Adrenal gland (tissue), 12 donors: Measurements from ENCODE around the gene AMBP. TPM values are rescaled to one million over a fixed set of nuclear protein-coding genes. Genes with fewer than 3 reads are reported as not detected.

Source experiments
- DNase-seq, 7 donors: peaks; one replicate each; pipeline ENCODE4 v3.0.0-alpha.2; 2019 to 2020
- H3K27ac ChIP-seq, 5 donors: fragments of 200-600 bp; sonication (generic) in 4 of 5; 1 replicate in 3 of 5; 2 replicates in 2 of 5; pipeline versions ENCODE4 v1.5.1 to v1.8.0; 2016 to 2020; ENCODE audit warnings: mild to moderate bottlenecking in 1 of 5
- H3K27me3 ChIP-seq: fragments of 200-600 bp; 2 replicates; pipeline ENCODE4 v1.8.0; 2021
- H3K36me3 ChIP-seq, 2 donors: fragments of 200-600 bp; replicated peaks in 1 of 2; 1 replicate in 1 of 2; 2 replicates in 1 of 2; pipeline versions ENCODE4 v1.5.1 to v1.8.0; 2018 to 2022
- H3K4me1 ChIP-seq, 2 donors: fragments of 200-600 bp; replicated peaks in 1 of 2; 1 replicate in 1 of 2; 2 replicates in 1 of 2; pipeline versions ENCODE4 v1.5.1 to v1.8.0; 2018 to 2021
- H3K4me3 ChIP-seq, 4 donors: fragments of 200-600 bp; sonication (generic) in 3 of 4; one replicate each; pipeline ENCODE4 v1.5.1; 2016 to 2018
- H3K9me3 ChIP-seq, 3 donors: fragments of 200-600 bp; sonication (generic) in 1 of 3; replicated peaks in 1 of 3; 1 replicate in 2 of 3; 2 replicates in 1 of 3; pipeline versions ENCODE4 v1.5.1 to v1.8.0; 2016 to 2021
- POLR2A ChIP-seq, 2 donors: fragments of 450-650 bp; IDR thresholded peaks; one replicate each; pipeline ENCODE4 v1.6.1; 2017; ENCODE audit warnings: antibody characterized with exemption in 2 of 2, mild to moderate bottlenecking in 2 of 2, moderate library complexity in 1 of 2
- WGBS, 4 donors: extraction: QIAGEN DNeasy Blood & Tissue Kit in 2 of 4; methylation state at CpG; one replicate each; pipeline versions ENCODE4 v1.1.5 to v1.1.7; 2013 to 2017; 5-methylcytosine and 5-hydroxymethylcytosine counted together
- intact Hi-C, 2 donors: fragments of 100-400 bp; cut with DNase I; formaldehyde crosslinking; loops; one replicate each; pipeline versions ENCODE4 v1.14.1 to v1.15.0; 2022 to 2023
- polyA plus RNA-seq, 3 donors: library from polyadenylated mRNA; stranded (reverse); fragments of 200-250 nt in 2 of 3; fragments of 350-450 nt in 1 of 3; fragmentation: Illumina TruSeq in 1 of 3; extraction: RNeasy Lipid Tissue Mini Kit (QIAGEN cat#74804) in 1 of 3; gene quantifications; one replicate each; pipeline ENCODE4 v1.2.3, GENCODE V29; 2013 to 2014
- total RNA-seq, 9 donors: library from RNA; depleted of rRNA in 4 of 9; stranded (reverse); fragments of >200 nt in 4 of 9; fragments of 120-200 nt in 1 of 9; fragmentation: NEBNext Ultra II Directional in 1 of 9; extraction: Animal tissue kit (Norgen Biotek cat#: 25700) in 1 of 9; gene quantifications; one replicate each; pipeline versions ENCODE4 v1.1.0 to v1.2.4, GENCODE V29; 2013 to 2023
- TF ChIP-seq, protein P1 (sequence below), 6 experiments: fragments of 450-650 bp in 4 of 6; fragments of 200-600 bp in 2 of 6; sonication (generic) in 1 of 6; IDR thresholded peaks; 1 replicate in 5 of 6; 2 replicates in 1 of 6; pipeline versions ENCODE4 v1.5.1 to v1.8.0; 2016 to 2021; ENCODE audit warnings: antibody characterized with exemption in 6 of 6, mild to moderate bottlenecking in 2 of 6, moderate library complexity in 1 of 6
- donor health status: healthy with polysubstance abuse.
- donor health status: Bipolar disorder and iron deficiency.
- donor health status: DM: yes; HTN: yes; CAD: no.
- donor health status: DM: no; HTN: no; CAD: no.
- donor health status: DM: no; HTN: no; CAD: no.
- donor health status: DM: yes; HTN: yes; CAD: no.

AMBP gene
- total and polyA plus RNA-seq, 12 donors = 0.17 to 2.8 (median 0.44) TPM; not detected in 5

DNA sequence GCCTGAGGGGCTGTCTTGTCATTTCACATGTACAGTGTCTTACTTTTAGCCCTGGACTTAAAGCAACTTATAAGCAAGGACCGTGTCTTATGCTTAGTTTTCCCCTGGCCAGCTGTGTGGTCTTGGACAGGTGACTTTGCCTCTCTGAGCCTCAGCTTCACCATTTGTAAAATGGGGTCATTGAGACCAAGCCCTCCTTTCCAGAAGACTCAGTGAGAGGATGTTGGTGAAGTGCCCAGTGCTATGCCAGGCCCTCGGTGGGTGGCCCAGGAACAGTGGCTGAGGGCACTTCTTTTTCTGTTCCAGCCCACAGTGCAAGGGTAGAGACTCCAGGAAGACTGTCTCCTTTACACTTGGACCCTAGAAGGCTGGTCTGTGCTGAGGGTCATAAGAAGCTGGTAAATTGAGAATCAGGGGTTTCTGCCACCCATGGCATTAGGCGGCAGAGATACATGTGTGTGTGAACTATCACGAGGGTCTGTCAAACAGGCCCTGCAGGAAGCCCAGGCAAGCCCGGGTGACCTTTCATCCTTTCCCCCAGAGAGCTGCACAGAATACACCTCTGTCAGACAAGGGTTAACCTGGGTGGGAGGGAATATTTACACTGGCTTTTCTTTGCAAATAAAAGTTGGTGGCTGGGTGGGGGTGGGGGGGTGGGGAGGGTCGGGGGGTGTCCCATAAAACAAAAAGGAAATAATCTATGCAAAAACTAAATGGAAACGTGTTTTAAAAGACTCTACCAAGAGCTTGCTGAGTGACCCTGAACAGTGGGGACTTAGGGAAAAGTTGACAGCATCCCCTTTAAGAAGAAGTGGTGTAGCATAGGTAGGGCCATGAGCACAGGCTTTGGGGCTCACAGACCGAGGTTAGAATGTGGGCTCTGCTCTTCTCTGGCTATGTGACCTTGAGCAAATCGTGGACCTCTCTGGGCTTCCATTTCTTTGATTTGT lies 41.4 kb upstream of the AMBP start:
- Histone ChIP-seq H3K9me3 (no peaks in the 10 kb centered on the region), H3K36me3 (no peaks in the 10 kb centered on the region), H3K27ac (no peak overlapping the region), H3K27me3 (peaks cover 13% of the 10 kb centered on the region), H3K4me3 (no peak overlapping the region), H3K4me1 (no peaks in the 10 kb centered on the region)
- TF ChIP-seq, protein P1, sequence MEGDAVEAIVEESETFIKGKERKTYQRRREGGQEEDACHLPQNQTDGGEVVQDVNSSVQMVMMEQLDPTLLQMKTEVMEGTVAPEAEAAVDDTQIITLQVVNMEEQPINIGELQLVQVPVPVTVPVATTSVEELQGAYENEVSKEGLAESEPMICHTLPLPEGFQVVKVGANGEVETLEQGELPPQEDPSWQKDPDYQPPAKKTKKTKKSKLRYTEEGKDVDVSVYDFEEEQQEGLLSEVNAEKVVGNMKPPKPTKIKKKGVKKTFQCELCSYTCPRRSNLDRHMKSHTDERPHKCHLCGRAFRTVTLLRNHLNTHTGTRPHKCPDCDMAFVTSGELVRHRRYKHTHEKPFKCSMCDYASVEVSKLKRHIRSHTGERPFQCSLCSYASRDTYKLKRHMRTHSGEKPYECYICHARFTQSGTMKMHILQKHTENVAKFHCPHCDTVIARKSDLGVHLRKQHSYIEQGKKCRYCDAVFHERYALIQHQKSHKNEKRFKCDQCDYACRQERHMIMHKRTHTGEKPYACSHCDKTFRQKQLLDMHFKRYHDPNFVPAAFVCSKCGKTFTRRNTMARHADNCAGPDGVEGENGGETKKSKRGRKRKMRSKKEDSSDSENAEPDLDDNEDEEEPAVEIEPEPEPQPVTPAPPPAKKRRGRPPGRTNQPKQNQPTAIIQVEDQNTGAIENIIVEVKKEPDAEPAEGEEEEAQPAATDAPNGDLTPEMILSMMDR (IDR thresholded peaks at IDR 0.05) = no peak
- no peak for TF ChIP-seq POLR2A (IDR thresholded peaks at IDR 0.05)
- intact Hi-C loops = no loop called here
- WGBS, 4 donors = 51 to 60% (median 55%) methylated on average over 8 to 9 of the region's 9 CpGs
- DNase-seq = no peak

DNA sequence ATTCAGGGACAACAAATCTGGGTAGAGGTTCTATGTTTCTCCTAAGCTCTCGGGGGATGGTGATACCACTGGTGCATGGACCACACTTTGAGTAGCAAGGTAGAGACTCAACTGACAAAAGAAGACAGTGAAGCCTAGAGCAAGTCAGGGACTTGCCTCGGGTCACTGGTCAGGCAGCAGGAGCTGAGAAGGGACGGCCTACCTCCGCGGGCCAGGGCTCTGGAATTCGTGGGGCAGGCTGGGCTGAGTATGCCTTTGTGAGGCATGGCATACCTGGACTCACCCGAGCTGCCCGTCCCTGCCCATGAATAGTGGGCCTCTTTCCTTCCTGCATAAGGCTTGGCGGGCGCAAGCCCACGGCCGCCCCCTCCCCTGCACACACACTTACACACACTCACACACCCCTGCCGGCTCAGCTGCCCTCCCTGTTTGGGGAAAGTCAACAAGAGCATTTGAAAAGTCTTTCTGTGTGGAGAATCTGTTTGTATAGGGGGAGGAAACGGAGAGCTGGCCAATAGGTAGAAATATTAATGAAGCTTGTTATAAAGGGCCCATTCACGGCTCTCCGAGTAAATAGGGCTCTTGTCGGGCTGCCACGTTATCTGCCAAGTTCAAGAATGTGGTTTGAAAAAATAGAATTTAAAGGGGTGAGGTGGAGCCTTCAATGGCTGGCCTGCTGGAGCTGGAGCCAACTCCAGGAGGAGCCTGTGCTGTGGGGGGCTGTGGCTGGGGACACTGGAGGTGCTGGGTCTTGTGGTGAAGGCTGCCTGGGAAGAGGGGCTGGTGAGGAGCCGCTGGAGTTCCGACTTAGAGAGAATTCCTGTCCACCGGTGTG lies 40.1 kb upstream of the AMBP start:
- Histone ChIP-seq H3K27ac (no peak overlapping the region), H3K36me3 (no peaks in the 10 kb centered on the region), H3K27me3 (peaks cover 18% of the 10 kb centered on the region), H3K4me3 (no peak overlapping the region), H3K4me1 (no peaks in the 10 kb centered on the region), H3K9me3 (no peaks in the 10 kb centered on the region)
- intact Hi-C loops = no loop called here
- WGBS, 4 donors = 71 to 82% (median 80%) methylated on average over 16 to 21 of the region's 21 CpGs
- DNase-seq = no peak
- TF ChIP-seq POLR2A (IDR thresholded peaks at IDR 0.05) = no peak
- TF ChIP-seq, protein P1 (IDR thresholded peaks at IDR 0.05) = no peak

DNA sequence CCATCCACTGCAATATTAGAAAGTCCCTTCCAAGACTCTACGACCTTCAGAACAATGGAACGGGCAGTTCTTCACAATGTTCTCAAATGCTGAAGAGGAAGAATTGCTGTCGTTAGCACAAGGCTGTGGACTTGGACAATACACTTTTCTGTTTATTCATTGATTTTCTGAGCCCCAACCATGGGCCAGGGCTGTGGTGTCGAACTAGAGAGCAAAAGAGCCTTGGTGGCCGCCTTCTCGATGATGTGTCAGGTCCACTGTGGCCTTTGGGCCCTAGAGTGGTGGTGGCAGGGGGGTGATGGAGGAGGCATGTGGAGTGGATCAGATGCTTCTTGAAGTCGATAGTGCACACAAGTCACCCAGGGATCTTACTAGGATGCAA lies 39.5 kb upstream of the AMBP start:
- TF ChIP-seq POLR2A (IDR thresholded peaks at IDR 0.05) = no peak
- TF ChIP-seq, protein P1 (IDR thresholded peaks at IDR 0.05) = no peak
- WGBS, 4 donors = 83 to 95% (median 92%) methylated on average over 7 of the region's 7 CpGs
- intact Hi-C loops = no loop called here

DNA sequence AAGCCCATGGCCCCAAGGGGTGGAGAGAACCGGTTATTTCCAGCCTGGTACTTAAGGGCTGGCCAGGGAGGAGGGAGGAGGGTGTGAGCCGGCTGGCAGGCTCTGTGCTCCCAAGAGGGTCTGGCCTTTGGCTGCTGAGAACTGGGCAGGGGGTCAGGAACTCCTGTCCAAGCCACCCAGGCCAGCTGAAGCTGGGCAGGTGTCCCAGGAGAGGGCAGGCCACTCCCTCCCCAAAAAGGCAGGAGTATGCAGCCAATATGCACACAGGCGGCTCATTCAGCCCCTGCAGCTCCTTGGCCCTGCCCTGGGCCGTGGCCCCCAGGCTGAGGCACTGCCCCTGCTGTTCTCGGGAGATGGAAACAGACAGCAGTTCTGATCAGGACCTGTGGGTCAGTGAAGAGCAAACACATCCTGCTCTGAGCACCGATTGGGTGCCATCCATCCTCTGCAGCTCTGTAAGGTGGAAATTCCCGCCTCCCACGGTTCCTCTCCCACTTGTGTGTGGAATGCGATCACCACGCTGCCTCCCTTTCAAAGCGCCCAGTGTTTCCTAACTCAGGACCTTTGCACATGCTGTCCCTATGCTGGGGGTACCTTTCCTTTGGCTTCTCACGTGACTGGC lies 38.1 kb upstream of the AMBP start:
- Histone ChIP-seq H3K27me3 (peaks cover 18% of the 10 kb centered on the region), H3K4me1 (no peaks in the 10 kb centered on the region), H3K9me3 (no peaks in the 10 kb centered on the region), H3K36me3 (no peaks in the 10 kb centered on the region), H3K27ac (no peak overlapping the region), H3K4me3 (no peak overlapping the region)
- 80 to 90% (median 83%) methylated on average over 8 to 12 of the region's 12 CpGs for WGBS, 4 donors
- intact Hi-C loops = no loop called here
- TF ChIP-seq, protein P1 (IDR thresholded peaks at IDR 0.05) = no peak
- TF ChIP-seq POLR2A (IDR thresholded peaks at IDR 0.05) = no peak
- DNase-seq = no peak

More for the DNA sequence above, 39.5 kb upstream of the AMBP start:
- DNase-seq = no peak
- H3K36me3 ChIP-seq = no peaks in the 10 kb centered on the region
- peaks cover 18% of the 10 kb centered on the region for H3K27me3 ChIP-seq
- no peak overlapping the region for H3K4me3 ChIP-seq
- no peak overlapping the region for H3K27ac ChIP-seq
- no peaks in the 10 kb centered on the region for H3K4me1 ChIP-seq
- no peaks in the 10 kb centered on the region for H3K9me3 ChIP-seq
